Skin of body (tissue), 2 donors: ENCODE results near the gene CTNS. TPM values are rescaled to one million over a fixed set of nuclear protein-coding genes. Genes with fewer than 3 reads are reported as not detected.
A peak's percentile ranks its signal among the peaks of the same experiment; 100 is the strongest.

Source experiments
- DNase-seq: peaks from one replicate; lab custom pipeline; 2025; lab: John Stamatoyannopoulos, UW
- total RNA-seq: library from RNA; depleted of rRNA; stranded (reverse); fragments of >200 nt; gene quantifications from one replicate; pipeline ENCODE4 v1.2.3, GENCODE V29; 2014

CTNS gene
- total RNA-seq, 1 donor from 2014 or later: 9.1 TPM

- DNase-seq: no peak
Measured at GRCh38 chr17:3657874-3658783, 21.6 kb downstream of the CTNS start.

- DNase-seq: no peak
Measured at GRCh38 chr17:3658784-3659449, 22.4 kb downstream of the CTNS start.

GRCh38 chr17:3659541-3660111 is 23.1 kb downstream of the CTNS start:
- DNase-seq: peak; percentile 33

- no peak for DNase-seq
Measured at GRCh38 chr17:3660311-3660891, 23.8 kb downstream of the CTNS start.

GRCh38 chr17:3663102-3664011 is 26.8 kb downstream of the CTNS start:
- DNase-seq: no peak

GRCh38 chr17:3665834-3666233 is 29.3 kb downstream of the CTNS start:
- DNase-seq: no peak

GRCh38 chr17:3666516-3666915 is 30.0 kb downstream of the CTNS start:
- DNase-seq: no peak

- peak; percentile 84 for DNase-seq
Measured at GRCh38 chr17:3667366-3668278, 31.1 kb downstream of the CTNS start.

- peak; percentile 98 for DNase-seq
Measured at GRCh38 chr17:3668279-3669084, 31.9 kb downstream of the CTNS start, which contains the start of the genes EMC6 and TAX1BP3. TSS of gene EMC6 (plus strand) at chr17:3668812. CDS start at chr17:3669147, 335 bp downstream. TSS of gene TAX1BP3 (minus strand) at chr17:3668578. CDS start at chr17:3668526, 52 bp downstream.

GRCh38 chr17:3669085-3669347 is 32.5 kb downstream of the CTNS start:
- no peak for DNase-seq

GRCh38 chr17:3669548-3669947 is 33.0 kb downstream of the CTNS start:
- no peak for DNase-seq

- DNase-seq: no peak
Measured at GRCh38 chr17:3672571-3672970, 36.0 kb downstream of the CTNS start.

GRCh38 chr17:3675886-3676285 is 39.3 kb downstream of the CTNS start:
- no peak for DNase-seq

- no peak for DNase-seq
Measured at GRCh38 chr17:3678095-3678820, 41.7 kb downstream of the CTNS start.

- no peak for DNase-seq
Measured at GRCh38 chr17:3678821-3679530, 42.4 kb downstream of the CTNS start.

GRCh38 chr17:3679531-3680126 is 43.1 kb downstream of the CTNS start:
- no peak for DNase-seq

- no peak for DNase-seq
Measured at GRCh38 chr17:3681057-3681456, 44.5 kb downstream of the CTNS start.
